H4 (cell line): ENCODE measurements around the gene FBXL20. TPM values are rescaled to one million over a fixed set of nuclear protein-coding genes. Genes with fewer than 3 reads are reported as not detected.
"Not testable (repeated sequence)": the region's sequence is repeated elsewhere in the genome, so short reads cannot be mapped to it uniquely, and the experiment has no call there.

ENCODE experiments used
- DNase-seq: peaks from one replicate; pipeline ENCODE4 v3.0.0-alpha.2; 2015; ENCODE audit warnings: low spot score
- total RNA-seq: library from RNA; depleted of rRNA; stranded (reverse); fragments of >200 nt; shearing (Covaris generic); gene quantifications from 2 replicates; pipeline ENCODE4 v1.2.3, GENCODE V29; 2014

Gene FBXL20
- total RNA-seq, 1 experiment from 2014 or later, result 8.2 TPM

DNA sequence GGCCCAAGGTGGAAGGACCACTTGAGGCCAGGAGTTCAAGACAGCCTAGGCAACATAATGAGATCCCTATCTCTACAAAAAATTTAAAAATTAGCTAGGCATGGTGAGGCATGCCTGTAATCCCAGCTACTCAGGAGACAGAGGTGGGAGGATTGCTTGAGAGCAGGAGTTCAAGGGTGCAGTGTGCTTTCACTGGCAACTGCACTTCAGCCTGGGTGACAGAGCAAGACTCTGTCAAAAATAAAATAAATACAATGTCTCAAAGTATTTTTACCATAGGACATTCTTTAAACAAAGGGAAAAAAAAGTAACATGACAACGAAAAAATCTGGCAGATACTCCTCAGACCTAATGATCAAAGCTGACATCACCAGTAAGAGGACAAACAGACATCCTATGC, 72.6 kb downstream of the FBXL20 start:
- DNase-seq, result no peak

GRCh38 chr17:39327109-39327508, 74.3 kb downstream of the FBXL20 start:
- DNase-seq, result no peak

DNA sequence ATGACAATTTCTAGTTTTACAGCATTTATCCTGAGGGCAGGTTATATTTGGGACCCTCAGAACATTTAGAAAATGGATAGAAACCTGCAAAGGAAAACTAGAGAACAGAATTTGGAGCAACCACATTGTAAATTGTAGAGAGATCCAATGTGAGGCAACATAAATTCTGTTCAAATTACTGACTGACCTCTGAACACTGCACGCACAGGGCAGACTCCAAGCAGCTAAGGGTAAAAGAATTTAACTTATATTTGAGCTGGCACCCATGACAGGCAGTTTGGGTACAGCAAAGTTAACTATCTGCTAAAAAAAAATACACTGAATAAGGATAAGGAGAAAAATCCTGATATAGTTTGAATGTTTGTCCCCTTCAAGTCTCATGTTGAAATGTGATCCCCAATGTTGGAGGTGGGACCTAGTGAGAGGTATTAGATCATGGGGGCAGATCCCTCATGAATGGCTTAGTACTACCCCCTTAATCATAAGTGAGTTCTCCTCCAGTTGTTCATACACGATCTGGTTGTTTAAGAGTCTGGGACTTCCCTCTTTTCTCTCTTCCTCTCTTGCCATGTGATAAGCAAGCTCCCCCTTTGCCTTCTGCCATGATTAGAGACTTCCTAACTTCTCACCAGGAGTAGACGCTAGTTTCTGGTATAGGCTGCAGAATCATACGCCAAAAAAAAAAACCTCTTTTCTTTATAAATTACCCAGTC, 75.7 kb downstream of the FBXL20 start:
- no peak for DNase-seq

GRCh38 chr17:39318636-39319035, 82.8 kb downstream of the FBXL20 start:
- DNase-seq, result no peak

GRCh38 chr17:39306509-39307212, 94.8 kb downstream of the FBXL20 start:
- no peak for DNase-seq

- DNase-seq, result no peak
These were observed 95.4 kb downstream of the FBXL20 start for GRCh38 chr17:39305978-39306377.

DNA sequence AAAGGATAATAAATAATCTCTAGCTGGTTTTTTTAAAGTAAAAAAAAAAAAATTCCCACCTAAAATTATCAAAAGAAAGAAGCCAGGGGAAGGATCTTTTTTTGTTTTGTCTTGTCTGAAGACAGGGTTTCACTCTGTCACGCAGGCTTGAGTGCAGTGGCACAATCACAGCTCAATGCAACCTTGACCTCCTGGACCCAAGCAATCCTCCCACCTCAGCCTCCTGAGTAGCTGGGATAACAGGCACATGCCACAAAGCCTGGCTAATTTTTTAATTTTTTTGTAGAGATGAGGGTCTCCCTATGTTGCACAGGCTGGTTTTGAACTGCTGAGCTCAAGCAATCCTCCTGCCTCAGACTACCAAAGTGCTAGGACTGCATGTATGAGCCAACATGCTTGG, 97.2 kb downstream of the FBXL20 start:
- DNase-seq, result no peak

DNA sequence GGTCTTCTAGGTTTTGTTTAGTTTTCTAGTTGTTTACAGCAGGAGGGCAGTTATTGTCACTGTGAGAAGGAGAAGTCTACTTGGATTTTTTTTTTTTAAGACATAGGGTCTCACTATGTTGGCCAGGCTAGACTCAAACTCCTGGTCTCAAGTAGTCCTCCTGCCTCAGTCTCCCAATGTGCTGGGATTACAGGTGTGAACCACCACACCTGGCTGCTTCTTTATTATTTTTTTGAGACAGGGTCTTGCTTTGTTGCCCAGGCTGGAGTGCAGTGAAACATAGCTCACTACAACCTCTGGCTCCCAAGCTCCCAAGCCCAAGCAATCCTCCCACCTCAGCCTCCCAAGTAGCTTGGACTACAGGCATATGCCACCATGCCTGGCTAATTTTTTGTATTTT, 107.4 kb downstream of the FBXL20 start:
- no peak for DNase-seq

DNA sequence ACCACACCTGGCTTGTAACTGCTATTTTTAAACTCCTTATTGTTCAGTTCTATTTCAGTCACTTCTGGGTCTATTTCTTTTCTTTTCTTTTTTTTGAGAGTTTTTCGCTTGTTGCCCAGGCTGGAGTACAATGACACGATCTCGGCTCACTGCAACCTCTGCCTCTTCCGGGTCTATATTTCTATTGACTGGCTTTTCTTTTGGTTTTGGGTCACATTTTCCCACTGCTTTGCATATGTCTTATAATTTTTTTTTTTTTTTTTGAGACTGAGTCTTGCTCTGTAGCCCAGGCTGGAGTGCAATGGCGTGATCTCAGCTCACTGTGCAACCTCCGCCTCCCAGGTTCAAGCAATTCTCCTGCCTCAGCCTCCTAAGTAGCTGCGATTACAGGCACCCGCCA, 108.9 kb downstream of the FBXL20 start:
- DNase-seq, result not testable (repeated sequence)

DNA sequence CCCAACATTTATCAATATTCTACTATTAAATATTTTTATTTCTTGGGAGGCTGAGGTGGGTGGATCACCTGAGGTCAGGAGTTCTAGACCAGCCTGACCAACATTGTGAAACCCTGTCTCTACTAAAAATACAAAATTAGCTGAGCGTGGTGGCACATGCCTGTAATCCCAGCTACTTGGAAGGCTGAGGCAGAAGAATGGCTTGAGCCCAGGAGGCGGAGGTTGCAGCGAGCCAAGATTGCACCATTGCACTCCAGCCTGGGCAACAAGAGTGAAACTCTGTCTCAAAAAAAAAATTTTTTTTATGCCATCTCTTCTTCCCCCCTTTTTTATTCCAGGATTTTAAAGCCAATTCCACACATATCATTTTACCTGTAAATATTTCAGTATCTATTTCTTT, 114.9 kb downstream of the FBXL20 start:
- DNase-seq, result not testable (repeated sequence)

- no peak for DNase-seq
These were observed 116.7 kb downstream of the FBXL20 start for GRCh38 chr17:39284685-39285084.

GRCh38 chr17:39283896-39284295, 117.5 kb downstream of the FBXL20 start:
- no peak for DNase-seq

GRCh38 chr17:39283098-39283497, 118.3 kb downstream of the FBXL20 start:
- DNase-seq, result no peak

GRCh38 chr17:39281806-39282205, 119.6 kb downstream of the FBXL20 start:
- DNase-seq, result no peak

GRCh38 chr17:39278246-39278645, 123.2 kb downstream of the FBXL20 start:
- peak; percentile 59 for DNase-seq

DNA sequence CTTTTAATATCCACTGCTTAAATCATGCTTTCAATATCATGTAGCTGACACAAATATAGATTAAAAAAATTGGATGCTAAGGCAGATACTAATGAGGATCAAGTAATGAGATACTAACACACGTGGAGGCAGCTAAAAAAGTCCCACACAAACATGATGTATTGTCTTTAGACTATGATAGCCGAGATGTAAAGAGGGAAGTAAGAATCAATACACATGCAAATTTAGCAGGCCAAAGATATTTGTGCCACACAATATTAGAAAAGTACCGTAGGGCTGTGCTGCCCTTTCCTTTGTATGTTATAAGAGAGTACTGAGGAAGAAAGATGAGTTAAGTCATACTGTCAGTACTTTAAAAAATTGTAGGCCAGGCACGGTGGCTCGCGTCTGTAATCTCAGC, 124.3 kb downstream of the FBXL20 start:
- DNase-seq, result no peak

DNA sequence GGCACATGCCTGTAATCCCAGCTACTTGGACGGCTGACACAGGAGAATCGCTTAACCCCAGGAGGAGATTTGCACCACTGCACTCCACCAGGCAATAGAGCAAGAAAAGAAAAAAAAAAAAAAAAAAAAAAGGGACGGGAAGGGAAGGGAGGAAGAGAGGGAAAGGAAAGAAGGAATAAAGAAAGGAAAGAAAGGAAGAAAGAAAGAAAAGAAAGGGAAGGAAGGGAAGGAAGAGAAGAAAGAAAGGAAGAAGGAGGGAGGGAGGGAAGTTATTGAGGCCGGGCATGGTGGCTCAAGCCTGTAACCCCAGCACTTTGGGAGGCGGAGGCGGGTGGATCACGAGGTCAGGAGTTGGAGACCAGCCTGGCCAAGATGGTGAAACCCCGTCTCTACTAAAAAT, 125.3 kb downstream of the FBXL20 start:
- no peak for DNase-seq

- DNase-seq, result no peak
These were observed 129.9 kb downstream of the FBXL20 start for GRCh38 chr17:39271546-39271945.

DNA sequence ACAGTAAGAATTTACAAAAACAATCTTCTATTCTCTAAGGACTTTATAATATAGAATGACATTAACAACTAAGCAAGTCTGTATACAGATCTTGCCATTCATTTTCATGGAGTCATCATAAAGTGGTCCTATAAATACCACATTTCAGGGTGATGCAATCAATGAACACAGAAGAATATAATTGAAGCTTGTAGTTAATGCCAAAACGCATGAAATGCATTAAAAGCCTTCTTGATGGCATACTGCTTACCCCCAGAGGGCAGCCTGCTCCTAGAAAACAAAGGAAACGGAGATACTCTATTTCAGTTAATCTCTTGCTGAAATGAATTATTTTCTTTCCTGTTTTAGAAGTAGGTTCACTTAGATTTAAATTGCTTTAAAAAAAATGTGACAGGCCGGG, 130.5 kb downstream of the FBXL20 start:
- DNase-seq, result peak; percentile 44

DNA sequence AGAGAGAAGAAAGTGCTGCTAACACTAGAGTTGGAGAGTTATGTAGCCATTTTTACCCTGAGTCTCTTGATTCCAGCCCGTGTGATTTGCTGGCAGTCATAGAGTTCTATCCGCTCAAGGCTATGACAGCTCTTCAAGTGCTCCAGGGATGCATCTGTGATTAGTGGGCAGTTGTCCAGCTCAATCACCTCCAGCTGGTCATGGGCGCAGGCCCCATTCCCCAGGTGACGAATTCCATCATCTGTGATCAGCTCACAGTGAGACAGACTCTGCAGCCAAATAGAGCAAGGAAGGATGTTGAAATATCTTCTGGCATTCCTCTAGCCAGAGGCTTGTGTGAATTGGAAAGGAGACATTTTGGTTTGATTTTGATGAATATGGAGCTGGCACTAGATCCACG, 137.3 kb downstream of the FBXL20 start:
- DNase-seq, result no peak

- no peak for DNase-seq
These were observed 140.1 kb downstream of the FBXL20 start for GRCh38 chr17:39261286-39261685.

DNA sequence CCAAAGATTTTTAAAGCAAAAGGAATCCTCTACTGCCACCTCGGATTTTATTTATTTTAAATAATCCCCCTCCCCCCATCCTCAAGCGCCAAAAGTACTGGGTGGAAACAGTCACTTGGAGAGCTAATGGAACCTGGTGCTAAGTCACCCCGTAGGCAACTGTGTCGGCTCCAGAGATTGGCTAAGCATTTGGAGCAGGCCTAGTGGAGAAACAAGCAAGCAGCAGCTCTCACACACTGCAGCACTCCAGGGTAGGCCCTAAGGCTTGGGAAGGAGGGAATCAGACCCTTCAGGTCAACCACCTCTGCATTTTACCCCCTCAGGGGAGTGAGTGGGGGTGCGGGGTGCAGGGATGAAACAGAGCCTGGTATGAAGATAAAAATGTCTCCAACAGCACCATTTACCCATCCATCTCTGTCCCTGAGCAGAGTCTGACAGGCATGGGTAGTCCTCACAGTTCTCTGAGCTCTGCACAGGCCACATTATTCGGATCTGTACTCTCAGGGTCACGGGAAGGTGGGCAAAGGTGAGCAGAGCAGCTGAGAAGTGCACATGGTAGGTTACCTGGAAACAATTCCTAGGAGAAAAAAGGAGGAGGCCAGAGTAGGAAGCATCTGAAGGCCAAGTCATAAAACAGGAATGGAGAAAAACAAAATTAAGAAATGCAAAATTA, 148.5 kb downstream of the FBXL20 start:
- DNase-seq, result no peak

- DNase-seq, result no peak
These were observed 149.4 kb downstream of the FBXL20 start for GRCh38 chr17:39251997-39252396.
